Measurements from ENCODE around the gene ITLN2.
A peak's percentile ranks its signal among the peaks of the same experiment; 100 is the strongest.
"Not testable (repeated sequence)": the region's sequence is repeated elsewhere in the genome, so short reads cannot be mapped to it uniquely, and the experiment has no call there.

The ITLN2 gene

DNA sequence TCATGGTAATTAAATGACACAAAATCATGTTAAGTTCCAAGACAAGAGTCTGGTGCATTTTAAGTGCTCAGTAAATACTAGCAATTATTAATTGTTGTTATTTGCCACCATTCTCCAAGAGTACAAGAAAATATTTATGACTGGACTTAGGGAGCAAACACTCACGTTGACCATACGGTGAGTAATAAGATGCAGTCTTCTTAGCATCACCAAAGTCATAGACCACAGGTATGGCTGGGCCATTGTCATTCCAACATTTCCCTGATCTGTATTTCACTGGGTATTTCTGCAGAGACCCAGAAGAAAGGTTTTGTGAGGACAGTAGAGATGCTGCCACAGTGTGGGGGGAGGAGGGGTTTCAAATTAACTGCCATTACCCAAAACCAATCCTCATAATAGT is 4.7 kb downstream of the ITLN2 start:
- ChIA-PET CTCF (interaction anchor here (0.6 to 6.7 kb wide), 5 partner anchors 10 to 201 kb away, joined by 3 to 132 read pairs (median 5); no protein-coding TSS in a partner anchor), POLR2A (no interaction called here)
- Histone ChIP-seq H3K4me1 (ENCODE audit: control insufficient read depth, insufficient read depth, low read length) (no peaks in the 10 kb centered on the region), H3K27ac (ENCODE audit: extremely low read depth, low read depth, low read length) (no peak overlapping the region), H3K36me3 (ENCODE audit: control insufficient read depth in 2 of 2, insufficient read depth in 1 of 2, low read length in 2 of 2) (no peaks in the 10 kb centered on the region), H3K4me3 (ENCODE audit: low read depth, low read length) (no peak overlapping the region), H3K9me3 (ENCODE audit: control insufficient read depth, insufficient read depth, low read depth, low read length) (no peaks in the 10 kb centered on the region)
- TF ChIP-seq ZNF19 (tag by site-specific recombination; IDR thresholded peaks at IDR 0.05; ENCODE audit: low read depth) = no peak
- TF ChIP-seq ZNF596 (tag by site-specific recombination; IDR thresholded peaks at IDR 0.05) = no peak
- no peak for TF ChIP-seq ZNF423 (tag by site-specific recombination; IDR thresholded peaks at IDR 0.05)
- TF ChIP-seq ZNF248 (tag by site-specific recombination; IDR thresholded peaks at IDR 0.05) = no peak
- TF ChIP-seq ZNF701 (tag by site-specific recombination; IDR thresholded peaks at IDR 0.05) = no peak
- no peak for TF ChIP-seq ZNF335 (tag by site-specific recombination; conservative IDR thresholded peaks at IDR 0.05)
- no peak for TF ChIP-seq ZNF157 (tag by site-specific recombination; IDR thresholded peaks at IDR 0.05)
- no peak for TF ChIP-seq SCRT1 (tag by site-specific recombination; IDR thresholded peaks at IDR 0.05; ENCODE audit: borderline replicate concordance)
- TF ChIP-seq ZNF843 (tag by site-specific recombination; IDR thresholded peaks at IDR 0.05) = no peak
- TF ChIP-seq PRDM10 (tag by site-specific recombination; IDR thresholded peaks at IDR 0.05) = no peak
- no peak for TF ChIP-seq ZNF521 (tag by site-specific recombination; IDR thresholded peaks at IDR 0.05)

GRCh38 chr1:160949216-160949880 is 5.3 kb downstream of the ITLN2 start:
- H3K36me3 ChIP-seq (ENCODE audit: control insufficient read depth in 2 of 2, insufficient read depth in 1 of 2, low read length in 2 of 2); H3K9me3 ChIP-seq (ENCODE audit: control insufficient read depth, insufficient read depth, low read depth, low read length); POLR2A ChIA-PET; H3K4me3 ChIP-seq (ENCODE audit: low read depth, low read length); H3K4me1 ChIP-seq (ENCODE audit: control insufficient read depth, insufficient read depth, low read length); H3K27ac ChIP-seq (ENCODE audit: extremely low read depth, low read depth, low read length): not testable (repeated sequence)
- CTCF ChIA-PET = interaction anchor here (0.6 to 6.7 kb wide), 4 partner anchors 9 to 201 kb away, joined by 3 to 132 read pairs (median 24); no protein-coding TSS in a partner anchor
- 0 out of 2 replicates have a peak, but pooled peaks have one; percentile 36 for TF ChIP-seq WT1 (tag by site-specific recombination; IDR thresholded peaks at IDR 0.05)

DNA sequence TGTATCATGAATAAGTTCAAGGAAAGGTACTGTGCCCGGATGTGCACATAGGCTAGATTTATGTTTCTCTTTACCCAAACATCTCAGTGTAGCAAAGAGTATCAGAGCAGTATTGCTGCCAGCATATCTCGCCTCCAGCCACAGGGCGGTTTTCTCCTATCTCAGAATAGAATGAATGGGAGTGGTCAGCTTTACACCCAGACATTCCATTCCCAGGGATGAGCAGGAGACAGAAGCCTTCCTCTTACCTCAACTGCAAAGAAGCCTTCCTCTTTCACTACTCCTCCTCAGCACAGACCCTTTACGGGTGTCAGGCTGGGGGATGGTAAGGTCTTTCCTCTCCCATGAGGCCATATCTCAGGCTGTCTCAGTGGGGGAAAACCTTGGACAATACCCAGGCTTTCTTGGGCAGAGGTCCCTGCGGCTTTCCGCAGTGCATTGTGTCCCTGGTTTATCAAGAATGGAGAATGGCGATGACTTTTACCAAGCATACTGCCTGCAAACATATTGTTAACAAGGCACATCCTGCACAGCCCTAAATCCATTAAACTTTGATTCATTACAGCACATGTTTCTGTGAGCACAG is 7.3 kb downstream of the ITLN2 start:
- H3K9me3 ChIP-seq (ENCODE audit: control insufficient read depth, insufficient read depth, low read depth, low read length); H3K4me1 ChIP-seq (ENCODE audit: control insufficient read depth, insufficient read depth, low read length); H3K27ac ChIP-seq (ENCODE audit: extremely low read depth, low read depth, low read length); H3K36me3 ChIP-seq (ENCODE audit: control insufficient read depth in 2 of 2, insufficient read depth in 1 of 2, low read length in 2 of 2); H3K4me3 ChIP-seq (ENCODE audit: low read depth, low read length); POLR2A ChIA-PET: not testable (repeated sequence)
- CTCF ChIA-PET = interaction anchor here (0.6 kb wide), 1 partner anchor 166 kb away, joined by 3 read pairs; no protein-coding TSS in a partner anchor

DNA sequence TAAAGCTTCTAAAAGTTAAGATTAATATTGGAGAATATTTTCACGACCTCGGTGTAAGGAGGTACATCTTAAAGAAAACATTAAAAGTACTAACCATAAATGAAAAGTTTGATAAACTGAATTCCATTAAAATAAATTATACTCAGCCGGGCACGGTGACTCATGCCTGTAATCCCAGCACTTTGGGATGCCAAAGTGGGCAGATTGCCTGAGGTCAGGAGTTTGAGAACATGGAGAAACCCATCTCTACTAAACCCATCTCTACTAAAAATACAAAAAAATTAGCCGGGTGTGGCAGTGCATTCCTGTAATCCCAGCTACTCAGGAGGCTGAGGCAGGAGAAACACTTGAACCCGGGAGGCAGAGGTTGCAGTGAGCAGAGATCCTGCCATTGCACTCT is 8.7 kb downstream of the ITLN2 start:
- H3K9me3 ChIP-seq (ENCODE audit: control insufficient read depth, insufficient read depth, low read depth, low read length); POLR2A ChIA-PET; H3K4me1 ChIP-seq (ENCODE audit: control insufficient read depth, insufficient read depth, low read length); H3K27ac ChIP-seq (ENCODE audit: extremely low read depth, low read depth, low read length); H3K36me3 ChIP-seq (ENCODE audit: control insufficient read depth in 2 of 2, insufficient read depth in 1 of 2, low read length in 2 of 2); H3K4me3 ChIP-seq (ENCODE audit: low read depth, low read length): not testable (repeated sequence)
- CTCF ChIA-PET = interaction anchor here (0.8 kb wide), 2 partner anchors 16 to 112 kb away, joined by 3 read pairs; no protein-coding TSS in a partner anchor
